Measurements from ENCODE around the gene CDH23.

CDH23 gene

GRCh38 chr10:71392791-71393781 is 3.6 kb upstream of the CDH23 start:
- no peak overlapping the region for H3K4me3 ChIP-seq
- H3K4me1 ChIP-seq: peaks cover 0 to 19% (median 14%) of the 10 kb centered on the region in 4 donors
- no peak for DNase-seq
- H3K27ac ChIP-seq: no peak overlapping the region
- no peak for TF ChIP-seq CTCF (IDR thresholded peaks at IDR 0.05)
- H3K36me3 ChIP-seq: no peaks in the 10 kb centered on the region
- intact Hi-C loops (cut with DNase I; ENCODE audit: low total_unique reads): loop anchor here (5.0 to 10.0 kb wide), 2 partner anchors 66 to 222 kb away; no protein-coding TSS in a partner anchor
- H3K27me3 ChIP-seq: peaks cover 0 to 31% of the 10 kb centered on the region in 2 donors
- no peaks in the 10 kb centered on the region for H3K9me3 ChIP-seq

GRCh38 chr10:71393841-71394475 is 2.8 kb upstream of the CDH23 start:
- Histone ChIP-seq H3K36me3 (no peaks in the 10 kb centered on the region), H3K9me3 (no peaks in the 10 kb centered on the region), H3K4me1 (peaks cover 0 to 26% (median 19%) of the 10 kb centered on the region in 4 donors), H3K27ac (no peak overlapping the region), H3K27me3 (peaks cover 0 to 37% of the 10 kb centered on the region in 2 donors), H3K4me3 (no peak overlapping the region)
- TF ChIP-seq CTCF (IDR thresholded peaks at IDR 0.05): no peak
- no peak for DNase-seq
- intact Hi-C loops (cut with DNase I; ENCODE audit: low total_unique reads): loop anchor here (5.0 to 10.0 kb wide), 2 partner anchors 67 to 221 kb away; no protein-coding TSS in a partner anchor

GRCh38 chr10:71394926-71395562 is 1.7 kb upstream of the CDH23 start:
- no peak for DNase-seq
- Histone ChIP-seq H3K4me3 (no peak overlapping the region), H3K4me1 (peaks cover 0 to 26% (median 19%) of the 10 kb centered on the region in 4 donors), H3K9me3 (no peaks in the 10 kb centered on the region), H3K27ac (no peak overlapping the region), H3K27me3 (peaks cover 0 to 44% of the 10 kb centered on the region in 2 donors), H3K36me3 (no peaks in the 10 kb centered on the region)
- intact Hi-C loops (cut with DNase I; ENCODE audit: low total_unique reads): loop anchor here (5.0 to 10.0 kb wide), 3 partner anchors 68 to 220 kb away; no protein-coding TSS in a partner anchor
- no peak for TF ChIP-seq CTCF (IDR thresholded peaks at IDR 0.05)

- Histone ChIP-seq H3K27ac (no peak overlapping the region), H3K36me3 (no peaks in the 10 kb centered on the region), H3K9me3 (no peaks in the 10 kb centered on the region), H3K4me3 (no peak overlapping the region), H3K27me3 (peaks cover 0 to 45% of the 10 kb centered on the region in 2 donors), H3K4me1 (peaks cover 0 to 26% (median 19%) of the 10 kb centered on the region in 4 donors)
- TF ChIP-seq CTCF (IDR thresholded peaks at IDR 0.05): no peak
- no peak for DNase-seq
- intact Hi-C loops (cut with DNase I; ENCODE audit: low total_unique reads): loop anchor here (5.0 to 10.0 kb wide), 2 partner anchors 172 to 219 kb away; no protein-coding TSS in a partner anchor
Measured at GRCh38 chr10:71395621-71396020, 1.1 kb upstream of the CDH23 start.

- H3K27ac ChIP-seq: no peak overlapping the region
- H3K4me3 ChIP-seq: peak overlapping the region; percentile 45 to 56
- peak; percentile 42 to 51 for TF ChIP-seq CTCF (IDR thresholded peaks at IDR 0.05)
- H3K27me3 ChIP-seq: peaks cover 0 to 45% of the 10 kb centered on the region in 2 donors
- peaks cover 0 to 26% (median 19%) of the 10 kb centered on the region in 4 donors for H3K4me1 ChIP-seq
- DNase-seq: peak in 1 of 2 donors; percentile 50
- H3K9me3 ChIP-seq: no peaks in the 10 kb centered on the region
- no peaks in the 10 kb centered on the region for H3K36me3 ChIP-seq
- intact Hi-C loops (cut with DNase I; ENCODE audit: low total_unique reads): loop anchor here (5.0 to 10.0 kb wide), 2 partner anchors 171 to 219 kb away; no protein-coding TSS in a partner anchor
Measured at GRCh38 chr10:71396084-71396710, 523 bp upstream of the CDH23 start.
